VCaP (cell line): ENCODE results near the gene NR2E3.

Source experiments
- H3K27ac ChIP-seq: fragments of 450-650 bp; 2 replicates; pipeline ENCODE4 v1.5.1; 2017
- TF ChIP-seq, protein P1 (sequence below): fragments of 450-650 bp; conservative IDR thresholded peaks from 2 replicates; pipeline ENCODE4 v1.5.1; 2017; ENCODE audit warnings: mild to moderate bottlenecking, moderate library complexity

Gene NR2E3

GRCh38 chr15:71811752-71812735, 1.7 kb downstream of the NR2E3 start:
- no peak overlapping the region for H3K27ac ChIP-seq
- TF ChIP-seq, protein P1, sequence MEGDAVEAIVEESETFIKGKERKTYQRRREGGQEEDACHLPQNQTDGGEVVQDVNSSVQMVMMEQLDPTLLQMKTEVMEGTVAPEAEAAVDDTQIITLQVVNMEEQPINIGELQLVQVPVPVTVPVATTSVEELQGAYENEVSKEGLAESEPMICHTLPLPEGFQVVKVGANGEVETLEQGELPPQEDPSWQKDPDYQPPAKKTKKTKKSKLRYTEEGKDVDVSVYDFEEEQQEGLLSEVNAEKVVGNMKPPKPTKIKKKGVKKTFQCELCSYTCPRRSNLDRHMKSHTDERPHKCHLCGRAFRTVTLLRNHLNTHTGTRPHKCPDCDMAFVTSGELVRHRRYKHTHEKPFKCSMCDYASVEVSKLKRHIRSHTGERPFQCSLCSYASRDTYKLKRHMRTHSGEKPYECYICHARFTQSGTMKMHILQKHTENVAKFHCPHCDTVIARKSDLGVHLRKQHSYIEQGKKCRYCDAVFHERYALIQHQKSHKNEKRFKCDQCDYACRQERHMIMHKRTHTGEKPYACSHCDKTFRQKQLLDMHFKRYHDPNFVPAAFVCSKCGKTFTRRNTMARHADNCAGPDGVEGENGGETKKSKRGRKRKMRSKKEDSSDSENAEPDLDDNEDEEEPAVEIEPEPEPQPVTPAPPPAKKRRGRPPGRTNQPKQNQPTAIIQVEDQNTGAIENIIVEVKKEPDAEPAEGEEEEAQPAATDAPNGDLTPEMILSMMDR, result no peak

DNA sequence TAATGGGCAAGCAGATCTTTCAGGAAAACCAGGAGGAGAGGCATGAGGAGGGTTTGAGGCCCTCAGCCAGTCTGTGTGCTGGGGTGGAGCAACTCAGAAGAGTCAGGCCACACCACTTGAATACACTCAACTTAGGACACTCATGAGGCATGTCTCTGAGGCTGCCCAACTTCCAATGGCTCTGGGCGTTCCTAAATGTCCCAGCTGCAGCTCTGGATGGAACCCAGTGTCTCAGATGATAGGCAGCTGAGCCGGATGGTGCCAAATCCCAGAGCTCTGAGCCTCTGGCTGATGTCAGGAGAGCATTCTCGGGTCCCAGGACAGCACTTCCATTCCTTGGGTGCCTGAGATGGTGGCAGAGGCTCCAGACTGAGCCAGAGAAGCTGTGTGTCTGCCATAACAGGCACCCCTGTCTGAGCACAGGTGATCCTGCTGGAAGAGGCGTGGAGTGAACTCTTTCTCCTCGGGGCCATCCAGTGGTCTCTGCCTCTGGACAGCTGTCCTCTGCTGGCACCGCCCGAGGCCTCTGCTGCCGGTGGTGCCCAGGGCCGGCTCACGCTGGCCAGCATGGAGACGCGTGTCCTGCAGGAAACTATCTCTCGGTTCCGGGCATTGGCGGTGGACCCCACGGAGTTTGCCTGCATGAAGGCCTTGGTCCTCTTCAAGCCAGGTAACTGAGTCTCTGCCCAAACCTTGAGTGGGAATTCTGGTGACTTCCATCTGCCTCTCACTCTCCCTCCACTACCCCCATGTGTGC, 2.8 kb downstream of the NR2E3 start:
- no peak overlapping the region for H3K27ac ChIP-seq
- TF ChIP-seq, protein P1, result no peak

DNA sequence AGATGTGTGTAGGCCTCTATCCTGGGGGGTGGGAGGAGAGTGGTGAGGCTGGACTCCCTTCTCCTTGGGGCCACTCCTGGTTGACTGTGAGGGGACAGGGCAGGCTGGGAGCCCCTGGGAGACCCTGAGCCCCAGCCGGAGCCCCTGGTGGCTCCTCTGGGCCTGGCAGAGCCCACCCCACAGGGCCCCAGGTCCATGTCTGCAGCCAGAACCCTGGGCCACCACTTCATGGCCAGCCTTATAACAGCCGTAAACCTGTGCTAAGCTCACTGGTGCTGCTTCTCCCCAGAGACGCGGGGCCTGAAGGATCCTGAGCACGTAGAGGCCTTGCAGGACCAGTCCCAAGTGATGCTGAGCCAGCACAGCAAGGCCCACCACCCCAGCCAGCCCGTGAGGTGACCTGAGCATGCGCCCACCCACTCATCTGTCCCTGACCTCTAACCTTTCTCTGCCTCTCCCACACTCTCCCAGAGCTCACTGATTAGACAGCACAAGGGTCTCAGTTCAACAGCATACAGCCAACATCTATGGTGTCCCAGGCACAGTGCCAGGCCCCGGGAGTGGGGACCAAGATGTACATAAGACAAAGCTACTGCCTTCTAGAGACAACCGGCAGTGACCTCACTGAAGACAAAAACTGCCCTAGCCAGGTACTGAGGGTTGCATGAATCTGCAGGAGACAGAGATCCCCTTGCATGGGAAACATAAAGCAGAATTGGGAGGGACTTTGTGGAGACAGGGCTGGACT, 3.5 kb downstream of the NR2E3 start:
- TF ChIP-seq, protein P1, result no peak

GRCh38 chr15:71815301-71815700, 4.9 kb downstream of the NR2E3 start:
- no peak overlapping the region for H3K27ac ChIP-seq
- TF ChIP-seq, protein P1, result no peak

More for the DNA sequence above, 3.5 kb downstream of the NR2E3 start:
- no peak overlapping the region for H3K27ac ChIP-seq

GRCh38 chr15:71817351-71817750, 7.0 kb downstream of the NR2E3 start:
- no peak overlapping the region for H3K27ac ChIP-seq
- TF ChIP-seq, protein P1, result no peak

DNA sequence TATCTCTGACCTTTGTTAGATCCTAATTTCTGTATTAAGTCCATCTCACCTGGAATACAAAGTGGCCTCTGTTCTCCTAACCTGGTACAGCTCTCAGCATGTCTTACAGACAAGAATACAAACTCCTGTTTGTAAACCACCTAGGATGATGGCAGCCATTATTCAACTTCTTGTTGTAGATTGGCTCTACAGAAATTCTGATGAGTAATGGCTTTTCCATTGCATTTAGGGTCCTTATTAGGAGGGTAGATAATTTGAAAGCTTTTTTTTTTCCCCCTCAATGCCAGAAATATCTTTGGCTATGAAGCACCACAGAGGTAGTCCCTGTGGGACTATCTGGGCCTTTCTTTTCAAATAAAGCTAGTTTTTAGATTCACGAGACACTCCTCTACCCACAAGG, 9.8 kb downstream of the NR2E3 start:
- TF ChIP-seq, protein P1, result no peak
- H3K27ac ChIP-seq, result no peak overlapping the region
